T-cell (primary cell): ENCODE results near the gene INPP1. TPM values are rescaled to one million over a fixed set of nuclear protein-coding genes. Genes with fewer than 3 reads are reported as not detected.
"Not testable (repeated sequence)": the region's sequence is repeated elsewhere in the genome, so short reads cannot be mapped to it uniquely, and the experiment has no call there.

Experiments
- ATAC-seq, 4 experiments: fragments of 200-7000 bp in 3 of 4; fragments of 150-1000 bp in 1 of 4; cut with Tn5 transposase; replicated peaks in 1 of 4; 1 replicate in 3 of 4; 2 replicates in 1 of 4; pipeline ENCODE4 v1.10.0; 2021; ENCODE audit warnings: moderate library complexity in 3 of 4, mild to moderate bottlenecking in 2 of 4, moderate number of reproducible peaks in 1 of 4
- CTCF ChIA-PET, 2 donors: fragments of 300-600 bp; sonication (Branson Sonifier 250); formaldehyde crosslinking; loops; one replicate each; lab custom pipeline; 2022; ENCODE audit warnings: antibody characterized with exemption in 2 of 2; lab: Charles Lee
- POLR2A ChIA-PET, 2 donors: fragments of 300-600 bp; sonication (Branson Sonifier 250); formaldehyde crosslinking; loops; one replicate each; lab custom pipeline; 2022; ENCODE audit warnings: antibody characterized with exemption in 2 of 2; lab: Charles Lee
- DNase-seq, 35 experiments: peaks; one replicate each; pipeline versions ENCODE4 v3.0.0 to v3.0.0-alpha.2; 2013 to 2023
- H3K27ac ChIP-seq: one replicate; pipeline ENCODE4 v1.5.1; 2013; ENCODE audit warnings: low read length
- H3K27me3 ChIP-seq, 2 experiments: replicated peaks in 1 of 2; 1 replicate in 1 of 2; 2 replicates in 1 of 2; pipeline versions ENCODE4 v1.6.1 to v1.7.0; 2013; ENCODE audit warnings: low read length in 1 of 2, mixed read lengths in 1 of 2; ENCODE audit not compliant: control insufficient read depth in 2 of 2, insufficient read depth in 2 of 2; ENCODE audit errors: extremely low read depth in 1 of 2
- H3K36me3 ChIP-seq, 2 donors: 1 replicate in 1 of 2; 2 replicates in 1 of 2; pipeline versions ENCODE4 v1.6.1 to v1.7.0; 2013; ENCODE audit warnings: low read length in 1 of 2; ENCODE audit not compliant: control insufficient read depth in 2 of 2, insufficient read depth in 1 of 2; ENCODE audit errors: extremely low read depth in 1 of 2
- H3K4me1 ChIP-seq, 2 experiments: 1 replicate in 1 of 2; 2 replicates in 1 of 2; pipeline versions ENCODE4 v1.6.1 to v1.7.0; 2013; ENCODE audit warnings: low read length in 2 of 2, mixed read lengths in 1 of 2; ENCODE audit not compliant: insufficient read depth in 2 of 2, control insufficient read depth in 1 of 2; ENCODE audit errors: extremely low read depth in 1 of 2
- H3K4me3 ChIP-seq, 2 donors: 1 replicate in 1 of 2; 2 replicates in 1 of 2; pipeline versions ENCODE4 v1.5.1 to v1.7.0; 2013; ENCODE audit warnings: mild to moderate bottlenecking in 2 of 2, low read length in 1 of 2, moderate library complexity in 1 of 2; ENCODE audit not compliant: control insufficient read depth in 1 of 2; ENCODE audit errors: extremely low read depth in 1 of 2
- H3K9me3 ChIP-seq: 2 replicates; pipeline ENCODE4 v1.7.0; 2013
- H3K27ac Mint-ChIP-seq, 2 donors: one replicate each; pipeline ENCODE4 v1.8.0; 2020 to 2021; ENCODE audit warnings: mild to moderate bottlenecking in 2 of 2, mixed read lengths in 2 of 2
- H3K27me3 Mint-ChIP-seq, 2 donors: one replicate each; pipeline ENCODE4 v1.8.0; 2021 to 2022; ENCODE audit warnings: mixed read lengths in 2 of 2
- H3K36me3 Mint-ChIP-seq: one replicate; pipeline ENCODE4 v1.8.0; 2021; ENCODE audit warnings: mixed read lengths
- H3K4me1 Mint-ChIP-seq, 3 donors: one replicate each; pipeline ENCODE4 v1.8.0; 2020 to 2022; ENCODE audit warnings: mixed read lengths in 3 of 3, mild to moderate bottlenecking in 1 of 3
- H3K4me3 Mint-ChIP-seq, 3 donors: one replicate each; pipeline ENCODE4 v1.8.0; 2020 to 2022; ENCODE audit warnings: mild to moderate bottlenecking in 3 of 3, mixed read lengths in 3 of 3, moderate library complexity in 3 of 3
- H3K9me3 Mint-ChIP-seq, 3 donors: one replicate each; pipeline ENCODE4 v1.8.0; 2020 to 2022; ENCODE audit warnings: mixed read lengths in 3 of 3
- WGBS: methylation state at CpG from one replicate; pipeline ENCODE4 v1.1.5; 2013; ENCODE audit warnings: missing lambda C conversion rate; ENCODE audit not compliant: insufficient coverage; 5-methylcytosine and 5-hydroxymethylcytosine counted together
- total RNA-seq, 35 experiments: library from RNA in 6 of 35; stranded (reverse) in 6 of 35; fragments of 120-200 nt in 1 of 35; gene quantifications; one replicate each; pipeline versions ENCODE4 v1.2.1 to v1.2.4 and lab custom pipeline; 2013 to 2026

Gene INPP1
- total RNA-seq, 5 donors from 2014 or later (not counting 1 experiment from before 2014, with no cell fraction given): 2.1 to 7.1 (median 2.9) TPM

DNA sequence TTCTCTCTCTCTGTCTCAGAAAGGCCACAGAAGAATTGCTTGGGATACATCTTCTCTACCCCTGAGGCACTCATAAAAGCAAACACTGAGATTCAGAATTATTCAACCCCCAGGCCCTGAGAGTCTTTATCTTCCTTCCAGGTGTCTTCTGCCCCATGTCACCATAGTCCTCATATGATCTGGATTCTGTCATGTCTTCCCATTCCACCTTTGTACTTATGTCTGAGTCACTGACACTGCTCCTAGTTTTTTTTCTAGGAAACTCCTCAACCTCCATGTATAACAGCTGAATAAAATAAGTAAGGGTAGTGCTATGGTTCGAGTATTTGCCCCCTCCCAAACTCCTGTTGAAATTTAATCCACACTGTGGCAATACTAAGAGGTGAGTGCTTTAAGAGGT lies 35.4 kb upstream of the INPP1 start:
- ATAC-seq (no peak), DNase-seq (no peak)
- Histone ChIP-seq H3K36me3 (peaks cover 0 to 22% of the 10 kb centered on the region in 2 donors), H3K27me3 (no peaks in the 10 kb centered on the region), H3K27ac (no peak overlapping the region), H3K9me3 (no peaks in the 10 kb centered on the region), H3K4me3 (no peak overlapping the region), H3K4me1 (no peaks in the 10 kb centered on the region)
- no peak overlapping the region for H3K4me3 Mint-ChIP-seq
- H3K9me3 Mint-ChIP-seq: no peaks in the 10 kb centered on the region
- H3K36me3 Mint-ChIP-seq: peaks cover 42% of the 10 kb centered on the region
- peaks cover 17 to 33% (median 28%) of the 10 kb centered on the region in 3 donors for H3K4me1 Mint-ChIP-seq
- no peak overlapping the region for H3K27ac Mint-ChIP-seq
- H3K27me3 Mint-ChIP-seq: no peaks in the 10 kb centered on the region
- WGBS: no CpG with 5 or more reads among the region's 1 CpG
- CTCF ChIA-PET: no interaction called here
- POLR2A ChIA-PET: no interaction called here

GRCh38 chr2:190311893-190312634 lies 31.3 kb upstream of the INPP1 start:
- Histone ChIP-seq H3K9me3 (no peaks in the 10 kb centered on the region), H3K36me3 (peaks cover 0 to 15% of the 10 kb centered on the region in 2 donors), H3K27ac (no peak overlapping the region), H3K4me1 (peaks cover 0 to 2% of the 10 kb centered on the region in 2 experiments), H3K4me3 (no peak overlapping the region), H3K27me3 (no peaks in the 10 kb centered on the region)
- 100% methylated on average over 1 of the region's 7 CpGs for WGBS
- POLR2A ChIA-PET: no interaction called here
- no peak overlapping the region for H3K4me3 Mint-ChIP-seq
- no peaks in the 10 kb centered on the region for H3K27me3 Mint-ChIP-seq
- H3K4me1 Mint-ChIP-seq: peaks cover 22 to 33% (median 33%) of the 10 kb centered on the region in 3 donors
- no peak for DNase-seq
- no peak for ATAC-seq
- no peaks in the 10 kb centered on the region for H3K9me3 Mint-ChIP-seq
- CTCF ChIA-PET: no interaction called here
- peaks cover 23% of the 10 kb centered on the region for H3K36me3 Mint-ChIP-seq
- no peak overlapping the region for H3K27ac Mint-ChIP-seq

- H3K4me1 ChIP-seq, H3K27me3 Mint-ChIP-seq, DNase-seq, H3K9me3 Mint-ChIP-seq, ATAC-seq, H3K4me3 Mint-ChIP-seq, H3K27me3 ChIP-seq, H3K4me3 ChIP-seq, H3K27ac Mint-ChIP-seq, H3K27ac ChIP-seq, POLR2A ChIA-PET, CTCF ChIA-PET, H3K9me3 ChIP-seq: not testable (repeated sequence)
- WGBS: 75% methylated on average over 2 of the region's 5 CpGs
- Mint-ChIP-seq H3K4me1 (peaks cover 28 to 38% (median 36%) of the 10 kb centered on the region in 3 donors), H3K36me3 (peaks cover 22% of the 10 kb centered on the region)
- peaks cover 0 to 15% of the 10 kb centered on the region in 2 donors for H3K36me3 ChIP-seq
These were observed 30.8 kb upstream of the INPP1 start for GRCh38 chr2:190312635-190313025.

DNA sequence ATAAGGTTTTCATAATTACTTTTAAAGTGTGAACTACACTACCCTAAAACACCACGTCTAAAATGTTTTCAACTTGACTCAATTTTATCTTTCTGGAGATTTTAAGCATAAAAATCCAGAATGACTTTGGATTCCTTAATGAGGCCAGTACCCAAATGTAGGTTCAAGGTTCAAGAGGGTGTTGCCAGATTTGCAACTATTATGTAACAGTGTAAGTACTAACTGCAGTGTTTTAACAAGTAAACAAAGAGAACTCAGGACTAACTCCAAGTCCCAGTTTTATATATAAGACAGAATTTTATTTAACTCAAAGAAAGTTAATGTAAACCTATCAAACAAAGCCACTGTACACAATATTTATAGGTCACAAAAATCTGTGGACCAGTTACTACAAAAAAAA lies 29.5 kb upstream of the INPP1 start:
- ATAC-seq (no peak), DNase-seq (no peak)
- ChIA-PET POLR2A (no interaction called here), CTCF (interaction anchor here (0.6 to 0.7 kb wide), 4 partner anchors 37 to 1834 kb away, joined by 3 read pairs; no protein-coding TSS in a partner anchor)
- peaks cover 35 to 49% (median 48%) of the 10 kb centered on the region in 3 donors for H3K4me1 Mint-ChIP-seq
- Histone ChIP-seq H3K9me3 (no peaks in the 10 kb centered on the region), H3K36me3 (peaks cover 0 to 8% of the 10 kb centered on the region in 2 donors), H3K4me3 (no peak overlapping the region), H3K4me1 (peaks cover 3 to 11% of the 10 kb centered on the region in 2 experiments), H3K27ac (no peak overlapping the region), H3K27me3 (no peaks in the 10 kb centered on the region)
- no peaks in the 10 kb centered on the region for H3K9me3 Mint-ChIP-seq
- no peak overlapping the region for H3K27ac Mint-ChIP-seq
- no CpG with 5 or more reads among the region's 1 CpG for WGBS
- H3K36me3 Mint-ChIP-seq: peaks cover 18% of the 10 kb centered on the region
- H3K27me3 Mint-ChIP-seq: no peaks in the 10 kb centered on the region
- no peak overlapping the region for H3K4me3 Mint-ChIP-seq

DNA sequence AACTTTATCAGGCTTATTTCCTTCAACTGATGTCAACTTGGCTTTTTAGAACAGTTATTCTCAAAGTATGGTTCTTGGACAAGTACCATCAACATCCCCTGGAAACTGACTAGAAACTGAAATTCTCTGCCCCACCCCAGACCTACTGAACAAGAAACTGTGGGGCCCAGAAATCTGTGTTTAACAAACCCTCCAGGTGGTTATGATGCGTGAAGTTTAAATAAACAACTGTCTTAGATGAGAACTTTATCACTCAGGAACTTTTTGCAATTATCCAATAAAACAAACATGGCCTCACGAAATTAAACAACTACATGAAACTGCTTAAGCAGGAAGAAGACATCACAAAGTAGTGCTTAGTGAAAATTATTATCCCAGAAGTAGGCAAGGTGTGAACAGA lies 28.1 kb upstream of the INPP1 start:
- Histone ChIP-seq H3K9me3 (no peaks in the 10 kb centered on the region), H3K27me3 (no peaks in the 10 kb centered on the region), H3K4me3 (no peak overlapping the region), H3K36me3 (peaks cover 0 to 4% of the 10 kb centered on the region in 2 donors), H3K27ac (no peak overlapping the region), H3K4me1 (peaks cover 3 to 16% of the 10 kb centered on the region in 2 experiments)
- Mint-ChIP-seq H3K36me3 (peaks cover 12% of the 10 kb centered on the region), H3K27me3 (no peaks in the 10 kb centered on the region), H3K4me3 (no peak overlapping the region), H3K9me3 (no peaks in the 10 kb centered on the region), H3K27ac (no peak overlapping the region), H3K4me1 (peaks cover 46 to 63% (median 59%) of the 10 kb centered on the region in 3 donors)
- ChIA-PET POLR2A (interaction anchor here in 1 of 2 donors (0.5 kb wide), 1 partner anchor 734 kb away, joined by 7 read pairs; no protein-coding TSS in a partner anchor), CTCF (no interaction called here)
- WGBS: no CpG with 5 or more reads among the region's 2 CpGs
- ATAC-seq: no peak
- no peak for DNase-seq

- Mint-ChIP-seq H3K27ac (peak overlapping the region; percentile 92 to 97), H3K4me3 (peak overlapping the region; percentile 89 to 99 (median 95)), H3K27me3 (no peaks in the 10 kb centered on the region), H3K4me1 (peaks cover 53 to 61% (median 56%) of the 10 kb centered on the region in 3 donors), H3K9me3 (no peaks in the 10 kb centered on the region), H3K36me3 (no peaks in the 10 kb centered on the region)
- ChIA-PET POLR2A (interaction anchor here (0.6 to 1.2 kb wide), 3 partner anchors 8 to 483 kb away, joined by 3 to 5 read pairs (median 3); no protein-coding TSS in a partner anchor), CTCF (interaction anchor here (0.5 to 2.5 kb wide), 8 partner anchors 10 to 641 kb away, joined by 3 to 7 read pairs (median 4); no protein-coding TSS in a partner anchor)
- Histone ChIP-seq H3K9me3 (no peaks in the 10 kb centered on the region), H3K27me3 (no peaks in the 10 kb centered on the region), H3K27ac (no peak overlapping the region), H3K36me3 (no peaks in the 10 kb centered on the region), H3K4me3 (no peak overlapping the region), H3K4me1 (peaks cover 8 to 18% of the 10 kb centered on the region in 2 experiments)
- no CpG with 5 or more reads among the region's 4 CpGs for WGBS
- no peak for ATAC-seq
- peak in 1 of 35 experiments; percentile 6 for DNase-seq
These were observed 24.9 kb upstream of the INPP1 start for GRCh38 chr2:190318514-190318913.
